Nephron progenitor cell (in vitro differentiated cells): ENCODE measurements around the gene IGSF3.
A peak's percentile ranks its signal among the peaks of the same experiment; 100 is the strongest.

Experiments used
- DNase-seq: peaks from one replicate; pipeline ENCODE4 v3.0.0; 2021
- H3K27ac Mint-ChIP-seq: 2 replicates; pipeline ENCODE4 v1.8.0; 2021; ENCODE audit warnings: mild to moderate bottlenecking, moderate library complexity, mixed read lengths
- H3K27me3 Mint-ChIP-seq: 2 replicates; pipeline ENCODE4 v1.8.0; 2021; ENCODE audit warnings: mild to moderate bottlenecking, low read depth, mixed read lengths; ENCODE audit not compliant: poor library complexity
- H3K36me3 Mint-ChIP-seq: 2 replicates; pipeline ENCODE4 v1.8.0; 2021; ENCODE audit warnings: low read depth, mixed read lengths
- H3K4me1 Mint-ChIP-seq: 2 replicates; pipeline ENCODE4 v1.8.0; 2021; ENCODE audit warnings: mixed read lengths
- H3K4me3 Mint-ChIP-seq: 2 replicates; pipeline ENCODE4 v1.8.0; 2021; ENCODE audit warnings: mild to moderate bottlenecking, moderate library complexity, mixed read lengths
- H3K9me3 Mint-ChIP-seq: 2 replicates; pipeline ENCODE4 v1.8.0; 2021; ENCODE audit warnings: mild to moderate bottlenecking, moderate library complexity, mixed read lengths
- TF ChIP-seq, protein P1 (sequence below): fragments of 200-600 bp; sonication (generic); IDR thresholded peaks from 2 replicates; pipeline ENCODE4 v1.5.0; 2021; ENCODE audit warnings: antibody characterized with exemption

IGSF3 gene

DNA sequence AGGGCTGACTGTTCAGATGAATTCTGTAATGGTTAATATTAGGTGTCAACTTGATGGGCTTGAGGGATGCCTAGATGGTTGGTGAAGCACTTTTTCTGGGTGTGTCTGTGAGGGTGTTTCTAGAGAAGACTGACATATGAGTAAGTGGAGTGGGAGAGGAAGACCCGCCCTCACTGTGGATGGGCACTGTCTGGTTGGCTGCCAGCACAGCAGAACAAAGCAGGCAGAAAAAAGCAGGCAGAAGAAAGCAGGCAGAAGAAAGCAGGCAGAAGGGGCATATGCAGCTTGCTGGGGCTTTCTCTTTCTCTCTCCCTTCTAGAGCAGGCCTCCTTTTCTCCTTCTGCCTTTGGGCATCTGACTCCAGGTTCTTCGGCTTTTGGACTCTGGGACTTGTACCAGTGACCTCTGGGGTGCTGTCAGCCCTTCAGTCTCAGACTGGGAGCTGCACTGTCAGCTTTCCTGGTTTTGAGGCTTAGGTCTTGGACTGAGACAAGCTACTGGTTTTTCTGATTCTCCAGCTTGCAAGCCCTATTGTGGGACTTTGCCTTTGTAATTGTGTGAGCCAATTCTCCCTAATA, 43.8 kb upstream of the IGSF3 start:
- Mint-ChIP-seq H3K4me1 (peaks cover 45% of the 10 kb centered on the region), H3K9me3 (peaks cover 11% of the 10 kb centered on the region), H3K27ac (no peak overlapping the region), H3K4me3 (no peak overlapping the region), H3K36me3 (no peaks in the 10 kb centered on the region), H3K27me3 (peaks cover 5% of the 10 kb centered on the region)
- DNase-seq: peak; percentile 26
- TF ChIP-seq, protein P1, sequence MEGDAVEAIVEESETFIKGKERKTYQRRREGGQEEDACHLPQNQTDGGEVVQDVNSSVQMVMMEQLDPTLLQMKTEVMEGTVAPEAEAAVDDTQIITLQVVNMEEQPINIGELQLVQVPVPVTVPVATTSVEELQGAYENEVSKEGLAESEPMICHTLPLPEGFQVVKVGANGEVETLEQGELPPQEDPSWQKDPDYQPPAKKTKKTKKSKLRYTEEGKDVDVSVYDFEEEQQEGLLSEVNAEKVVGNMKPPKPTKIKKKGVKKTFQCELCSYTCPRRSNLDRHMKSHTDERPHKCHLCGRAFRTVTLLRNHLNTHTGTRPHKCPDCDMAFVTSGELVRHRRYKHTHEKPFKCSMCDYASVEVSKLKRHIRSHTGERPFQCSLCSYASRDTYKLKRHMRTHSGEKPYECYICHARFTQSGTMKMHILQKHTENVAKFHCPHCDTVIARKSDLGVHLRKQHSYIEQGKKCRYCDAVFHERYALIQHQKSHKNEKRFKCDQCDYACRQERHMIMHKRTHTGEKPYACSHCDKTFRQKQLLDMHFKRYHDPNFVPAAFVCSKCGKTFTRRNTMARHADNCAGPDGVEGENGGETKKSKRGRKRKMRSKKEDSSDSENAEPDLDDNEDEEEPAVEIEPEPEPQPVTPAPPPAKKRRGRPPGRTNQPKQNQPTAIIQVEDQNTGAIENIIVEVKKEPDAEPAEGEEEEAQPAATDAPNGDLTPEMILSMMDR: no peak

DNA sequence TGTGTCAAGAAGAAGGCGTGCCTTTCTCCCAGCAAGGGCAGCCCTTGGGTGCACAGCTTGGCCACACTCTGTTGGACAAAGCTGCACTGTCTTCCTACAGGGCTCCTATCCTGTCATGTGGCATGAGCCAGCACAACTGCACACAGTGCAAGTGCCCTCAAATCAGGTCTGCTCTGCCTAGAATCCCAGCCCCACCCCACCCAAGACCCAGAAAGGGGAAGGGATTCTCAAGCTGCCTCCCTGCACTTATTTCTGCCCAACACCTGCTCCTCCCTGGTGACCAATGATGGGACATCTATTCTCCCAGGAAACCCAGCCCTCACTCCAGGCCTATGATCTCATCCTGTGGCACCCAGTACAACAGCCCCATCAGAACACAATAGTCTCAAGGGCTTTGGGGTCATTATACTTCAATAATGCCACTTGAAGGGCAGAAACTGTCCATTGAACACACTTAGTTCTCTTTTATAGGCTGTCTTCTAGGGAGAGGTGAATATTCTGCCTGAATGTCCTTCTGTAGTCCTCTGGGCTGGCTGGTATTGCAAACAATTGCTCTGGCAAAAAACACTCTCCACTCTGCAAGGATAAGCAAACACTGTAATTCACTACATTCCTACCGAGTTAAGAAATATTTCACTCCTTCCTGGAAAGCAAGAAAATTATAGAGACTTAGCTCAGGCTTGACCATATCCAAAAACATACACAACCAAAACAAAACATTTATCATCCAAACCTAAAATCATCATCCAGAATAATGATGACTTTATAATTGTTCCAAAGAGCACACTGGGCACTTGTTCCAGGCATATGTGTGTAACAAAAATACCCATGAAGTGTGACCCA, 43.1 kb upstream of the IGSF3 start:
- peaks cover 5% of the 10 kb centered on the region for H3K27me3 Mint-ChIP-seq
- no peak overlapping the region for H3K27ac Mint-ChIP-seq
- TF ChIP-seq, protein P1: no peak
- H3K36me3 Mint-ChIP-seq: no peaks in the 10 kb centered on the region
- peaks cover 4% of the 10 kb centered on the region for H3K9me3 Mint-ChIP-seq
- peaks cover 45% of the 10 kb centered on the region for H3K4me1 Mint-ChIP-seq
- no peak for DNase-seq
- no peak overlapping the region for H3K4me3 Mint-ChIP-seq

DNA sequence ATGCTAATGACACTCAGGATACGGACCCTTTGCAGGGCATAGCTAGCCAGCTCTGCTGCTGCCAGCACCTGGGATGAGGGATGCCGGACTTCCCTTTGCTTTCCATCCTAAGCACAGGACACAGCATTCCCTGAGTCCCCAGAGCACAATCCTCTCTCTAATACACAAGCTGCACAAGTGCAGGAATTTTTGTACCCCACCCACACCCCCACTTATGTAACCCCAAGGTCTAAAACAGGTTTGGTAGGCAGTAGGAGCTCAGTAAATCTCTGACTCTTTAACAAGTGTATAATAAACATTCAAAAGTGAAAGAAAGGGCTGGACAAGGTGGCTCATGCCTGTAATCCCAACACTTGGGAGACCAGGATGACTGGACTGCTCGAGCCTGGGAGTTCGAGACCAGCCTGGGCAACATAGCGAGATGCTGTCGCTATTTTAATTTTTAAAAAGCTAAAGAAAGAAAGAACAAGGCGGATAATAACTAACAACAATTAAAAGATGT, 42.2 kb upstream of the IGSF3 start:
- no peaks in the 10 kb centered on the region for H3K9me3 Mint-ChIP-seq
- peak overlapping the region; percentile 40 for H3K27ac Mint-ChIP-seq
- TF ChIP-seq, protein P1: no peak
- peaks cover 5% of the 10 kb centered on the region for H3K27me3 Mint-ChIP-seq
- DNase-seq: no peak
- H3K4me3 Mint-ChIP-seq: no peak overlapping the region
- H3K36me3 Mint-ChIP-seq: no peaks in the 10 kb centered on the region
- H3K4me1 Mint-ChIP-seq: peaks cover 45% of the 10 kb centered on the region

DNA sequence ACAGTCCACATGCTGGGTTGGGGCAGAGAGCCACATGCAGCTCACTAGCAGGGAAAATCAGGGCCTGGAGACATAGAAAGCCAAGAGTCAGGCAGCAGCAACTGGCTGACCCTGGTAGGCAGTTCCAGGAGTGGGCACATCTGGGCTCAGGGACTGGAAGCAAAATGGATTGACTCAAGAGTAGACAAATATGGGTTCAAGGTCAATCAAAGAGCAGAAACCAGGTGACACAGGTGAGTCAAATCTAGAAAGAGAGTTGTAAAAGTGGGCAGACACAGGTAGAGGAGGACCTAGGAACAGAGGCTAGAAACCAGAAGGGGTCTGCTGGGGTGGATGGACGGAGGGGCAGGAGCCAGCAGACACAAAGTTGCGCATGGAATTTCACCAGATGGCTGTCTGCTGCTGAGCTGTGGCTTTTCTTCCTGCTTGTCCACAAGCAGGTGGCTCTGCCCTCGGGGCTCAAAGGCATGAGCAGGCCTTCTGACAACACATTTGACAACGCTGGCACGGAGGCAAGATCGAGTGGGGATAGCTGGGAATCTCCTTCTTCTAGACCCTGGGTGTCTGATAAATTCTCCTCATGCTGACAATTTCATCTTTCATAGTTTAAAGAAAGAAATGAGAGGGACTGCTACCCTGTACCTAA, 40.8 kb upstream of the IGSF3 start:
- no peaks in the 10 kb centered on the region for H3K36me3 Mint-ChIP-seq
- DNase-seq: no peak
- TF ChIP-seq, protein P1: no peak
- H3K27ac Mint-ChIP-seq: no peak overlapping the region
- H3K27me3 Mint-ChIP-seq: peaks cover 5% of the 10 kb centered on the region
- H3K9me3 Mint-ChIP-seq: no peaks in the 10 kb centered on the region
- H3K4me3 Mint-ChIP-seq: no peak overlapping the region
- H3K4me1 Mint-ChIP-seq: peaks cover 45% of the 10 kb centered on the region

DNA sequence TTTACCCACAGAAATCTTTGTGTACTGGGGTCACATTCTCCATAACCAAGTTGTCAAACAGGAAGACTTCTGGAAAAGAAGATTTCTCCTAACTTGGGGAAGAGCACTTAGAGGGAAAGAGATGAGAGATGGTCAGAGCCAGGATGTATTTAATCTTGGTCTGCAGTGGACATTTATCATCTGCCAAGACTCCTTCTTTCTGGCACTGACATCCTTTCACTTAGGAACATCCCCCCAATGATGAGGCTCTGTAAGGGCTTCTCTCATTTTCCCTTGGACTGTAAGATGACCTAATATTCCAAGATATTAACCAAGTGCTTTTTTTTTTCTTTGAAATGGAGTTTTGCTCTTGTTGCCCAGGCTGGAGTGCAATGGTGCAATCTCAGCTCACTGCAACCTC, 39.3 kb upstream of the IGSF3 start:
- Mint-ChIP-seq H3K36me3 (no peaks in the 10 kb centered on the region), H3K4me1 (peaks cover 29% of the 10 kb centered on the region), H3K27ac (no peak overlapping the region), H3K27me3 (peaks cover 5% of the 10 kb centered on the region), H3K9me3 (peaks cover 5% of the 10 kb centered on the region), H3K4me3 (no peak overlapping the region)
- TF ChIP-seq, protein P1: no peak
- DNase-seq: no peak
